H9 (cell line): Measurements from ENCODE around the gene RPL15. TPM values are rescaled to one million over a fixed set of nuclear protein-coding genes. Genes with fewer than 3 reads are reported as not detected.
"Not testable (repeated sequence)": the region's sequence is repeated elsewhere in the genome, so short reads cannot be mapped to it uniquely, and the experiment has no call there.

Experiments
- DNase-seq: peaks from one replicate; pipeline ENCODE4 v3.0.0-alpha.2; 2017
- H2AFZ ChIP-seq: one replicate; pipeline ENCODE4 v1.6.1; 2013; ENCODE audit warnings: mild to moderate bottlenecking, low read length, control low read depth, moderate library complexity
- H2AK5ac ChIP-seq: 2 replicates; pipeline ENCODE4 v1.6.1; 2013; ENCODE audit warnings: low read length, control low read depth, mixed read lengths; ENCODE audit not compliant: insufficient read length
- H2BK120ac ChIP-seq: one replicate; pipeline ENCODE4 v1.6.1; 2013; ENCODE audit warnings: low read depth, mild to moderate bottlenecking, low read length, control low read depth, inconsistent platforms; ENCODE audit not compliant: poor library complexity, severe bottlenecking
- H2BK12ac ChIP-seq: 2 replicates; pipeline ENCODE4 v1.6.1; 2013; ENCODE audit warnings: low read length, control low read depth, mixed read lengths, low read depth; ENCODE audit not compliant: insufficient read length
- H2BK15ac ChIP-seq: 2 replicates; pipeline ENCODE4 v1.6.1; 2013; ENCODE audit warnings: low read depth, low read length, control low read depth
- H2BK20ac ChIP-seq: one replicate; pipeline ENCODE4 v1.6.1; 2013; ENCODE audit warnings: low read depth, mild to moderate bottlenecking, low read length, control low read depth, inconsistent platforms; ENCODE audit not compliant: poor library complexity, severe bottlenecking
- H2BK5ac ChIP-seq: 2 replicates; pipeline ENCODE4 v1.6.1; 2013; ENCODE audit warnings: low read length, control low read depth, mixed read lengths; ENCODE audit not compliant: insufficient read length
- H3K14ac ChIP-seq: 2 replicates; pipeline ENCODE4 v1.6.1; 2013; ENCODE audit warnings: low read length, control low read depth; ENCODE audit not compliant: insufficient read depth
- H3K18ac ChIP-seq: 2 replicates; pipeline ENCODE4 v1.6.1; 2013; ENCODE audit warnings: low read depth, mild to moderate bottlenecking, mixed read lengths, low read length, control low read depth; ENCODE audit not compliant: insufficient read length
- H3K23ac ChIP-seq: 2 replicates; pipeline ENCODE4 v1.6.1; 2013; ENCODE audit warnings: low read length, control low read depth, mixed read lengths, low read depth; ENCODE audit not compliant: insufficient read length
- H3K23me2 ChIP-seq: 2 replicates; pipeline ENCODE4 v1.6.1; 2013; ENCODE audit warnings: low read depth, mild to moderate bottlenecking, mixed read lengths, low read length, control low read depth; ENCODE audit not compliant: insufficient read length, poor library complexity, severe bottlenecking
- H3K27ac ChIP-seq: 2 replicates; pipeline ENCODE4 v1.5.1; 2013; ENCODE audit warnings: low read length, control low read depth, mixed read lengths, low read depth; ENCODE audit not compliant: insufficient read length
- H3K27me3 ChIP-seq: 2 replicates; pipeline ENCODE4 v1.6.1; 2013; ENCODE audit warnings: low read length, control low read depth, inconsistent platforms; ENCODE audit not compliant: insufficient read depth
- H3K4ac ChIP-seq: 2 replicates; pipeline ENCODE4 v1.6.1; 2013; ENCODE audit warnings: low read depth, mild to moderate bottlenecking, control low read depth, inconsistent platforms, low read length, moderate library complexity
- H3K4me1 ChIP-seq: 2 replicates; pipeline ENCODE4 v1.6.1; 2013; ENCODE audit warnings: low read length, control low read depth, inconsistent platforms; ENCODE audit not compliant: insufficient read depth
- H3K4me2 ChIP-seq: 2 replicates; pipeline ENCODE4 v1.6.1; 2013; ENCODE audit warnings: low read length, control low read depth, mixed read lengths; ENCODE audit not compliant: insufficient read length, insufficient read depth
- H3K56ac ChIP-seq: 2 replicates; pipeline ENCODE4 v1.6.1; 2013; ENCODE audit warnings: low read depth, mild to moderate bottlenecking, mixed read lengths, low read length, control low read depth; ENCODE audit not compliant: insufficient read length
- H3K79me1 ChIP-seq: 2 replicates; pipeline ENCODE4 v1.6.1; 2013; ENCODE audit warnings: low read depth, mild to moderate bottlenecking, moderate library complexity, low read length, control low read depth, inconsistent platforms; ENCODE audit not compliant: insufficient read depth, poor library complexity, severe bottlenecking
- H3K79me2 ChIP-seq: 2 replicates; pipeline ENCODE4 v1.6.1; 2013; ENCODE audit warnings: low read length, control low read depth, inconsistent platforms; ENCODE audit not compliant: insufficient read depth
- H3K9ac ChIP-seq: 2 replicates; pipeline ENCODE4 v1.6.1; 2013; ENCODE audit warnings: low read length, control low read depth, mixed read lengths; ENCODE audit not compliant: insufficient read length; ENCODE audit errors: extremely low read depth
- H3K9me3 ChIP-seq: one replicate; pipeline ENCODE4 v1.6.1; 2013; ENCODE audit warnings: low read depth, low read length, inconsistent platforms; ENCODE audit not compliant: control insufficient read depth
- H3T11ph ChIP-seq: one replicate; pipeline ENCODE4 v1.6.1; 2013; ENCODE audit warnings: mild to moderate bottlenecking, low read length, control low read depth, inconsistent platforms
- H4K20me1 ChIP-seq: one replicate; pipeline ENCODE4 v1.6.1; 2013; ENCODE audit not compliant: control insufficient read depth, insufficient read length, insufficient read depth
- H4K5ac ChIP-seq: 2 replicates; pipeline ENCODE4 v1.6.1; 2013; ENCODE audit warnings: low read depth, mild to moderate bottlenecking, mixed read lengths, low read length, control low read depth; ENCODE audit not compliant: insufficient read length
- H4K8ac ChIP-seq: replicated peaks from 2 replicates; pipeline ENCODE4 v1.6.1; 2013; ENCODE audit warnings: low read length, control low read depth, mixed read lengths, low read depth; ENCODE audit not compliant: insufficient read length
- H4K91ac ChIP-seq: 2 replicates; pipeline ENCODE4 v1.6.1; 2013; ENCODE audit warnings: low read depth, mild to moderate bottlenecking, moderate library complexity, mixed read lengths, low read length, control low read depth; ENCODE audit not compliant: insufficient read length
- H3K27ac Mint-ChIP-seq, 3 experiments: 2 replicates in 2 of 3; 3 replicates in 1 of 3; pipeline ENCODE4 v1.8.0; 2020 to 2021; ENCODE audit warnings: mixed read lengths in 3 of 3, mild to moderate bottlenecking in 1 of 3, moderate library complexity in 1 of 3
- H3K27me3 Mint-ChIP-seq: 2 replicates; pipeline ENCODE4 v1.8.0; 2021; ENCODE audit warnings: low read depth, mild to moderate bottlenecking, moderate library complexity, mixed read lengths
- H3K36me3 Mint-ChIP-seq, 3 experiments: 2 replicates in 2 of 3; 3 replicates in 1 of 3; pipeline ENCODE4 v1.8.0; 2020 to 2021; ENCODE audit warnings: low read depth in 3 of 3, mixed read lengths in 3 of 3; ENCODE audit not compliant: insufficient read depth in 1 of 3
- H3K4me1 Mint-ChIP-seq, 2 experiments: 2 replicates each; pipeline ENCODE4 v1.8.0; 2020; ENCODE audit warnings: mixed read lengths in 2 of 2
- H3K4me3 Mint-ChIP-seq, 2 experiments: 2 replicates in 1 of 2; 3 replicates in 1 of 2; pipeline ENCODE4 v1.8.0; 2020 to 2021; ENCODE audit warnings: mild to moderate bottlenecking in 2 of 2, mixed read lengths in 2 of 2, moderate library complexity in 1 of 2
- H3K9me3 Mint-ChIP-seq, 2 experiments: 2 replicates in 1 of 2; 3 replicates in 1 of 2; pipeline ENCODE4 v1.8.0; 2020; ENCODE audit warnings: mild to moderate bottlenecking in 2 of 2, mixed read lengths in 2 of 2, moderate library complexity in 1 of 2
- WGBS: extraction: QIAGEN DNeasy Blood & Tissue Kit; methylation state at CpG from one replicate; pipeline ENCODE4 v1.1.7; 2013; ENCODE audit warnings: missing lambda C conversion rate, low lambda C conversion rate, mixed read lengths; ENCODE audit not compliant: insufficient read length; ENCODE audit errors: extremely low coverage; 5-methylcytosine and 5-hydroxymethylcytosine counted together
- total RNA-seq: library from RNA; stranded (reverse); gene quantifications from 2 replicates; pipeline ENCODE4 v1.2.1, GENCODE V29; 2021
- TF ChIP-seq, protein P1 (sequence below): fragments of 200-600 bp; sonication (generic); conservative IDR thresholded peaks from 3 replicates; pipeline ENCODE4 v1.8.0; 2021; ENCODE audit warnings: antibody characterized with exemption, mild to moderate bottlenecking

RPL15 gene
- total RNA-seq, 1 experiment from 2014 or later = 2,794 TPM

DNA sequence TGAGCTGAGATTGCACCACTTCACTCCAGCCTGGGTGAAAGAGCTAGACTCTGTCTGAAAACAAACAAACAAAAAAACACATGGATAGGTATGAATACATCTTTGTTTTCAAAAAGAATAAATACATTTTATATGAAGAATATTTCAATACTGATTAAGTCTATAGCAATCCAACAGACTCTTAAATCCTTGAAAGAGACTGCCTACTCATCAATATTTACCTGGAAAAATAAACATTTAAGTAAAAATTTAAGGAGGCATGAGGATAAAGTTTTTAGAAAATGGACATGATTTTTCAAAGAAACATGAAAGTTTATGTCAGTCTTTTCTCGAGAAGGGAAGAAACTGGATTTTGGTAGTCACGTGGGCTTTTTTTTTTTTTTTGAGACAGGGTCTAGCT is 5.5 kb upstream of the RPL15 start:
- Histone ChIP-seq H3K27ac (no peak overlapping the region), H3K23ac (no peak overlapping the region), H2BK120ac (no peak overlapping the region), H4K20me1 (no peaks in the 10 kb centered on the region), H4K5ac (no peak overlapping the region), H2AK5ac (no peak overlapping the region), H3K23me2 (peaks cover 6% of the 10 kb centered on the region), H2AFZ (no peak overlapping the region), H3K18ac (no peak overlapping the region), H3K9me3 (no peaks in the 10 kb centered on the region), H3K4me2 (no peak overlapping the region), H2BK5ac (no peak overlapping the region), H2BK20ac (no peak overlapping the region), H3K14ac (no peak overlapping the region), H4K91ac (no peak overlapping the region), H2BK12ac (no peak overlapping the region), H3K79me1 (no peaks in the 10 kb centered on the region), H4K8ac (no peak overlapping the region), H3K27me3 (no peaks in the 10 kb centered on the region), H3K56ac (no peak overlapping the region), H3K4me1 (no peaks in the 10 kb centered on the region; the same call in 1 of the 2 replicates), H2BK15ac (no peak overlapping the region), H3K9ac (no peak overlapping the region), H3T11ph (no peak overlapping the region), H3K4ac (no peak overlapping the region), H3K79me2 (peaks cover 8% of the 10 kb centered on the region; the same call in 1 of the 2 replicates)
- no peak for DNase-seq
- Mint-ChIP-seq H3K36me3 (peaks cover 8 to 28% (median 27%) of the 10 kb centered on the region in 3 experiments; a peak in 6 of 7 replicates), H3K4me3 (no peak overlapping the region), H3K27me3 (no peaks in the 10 kb centered on the region), H3K4me1 (peaks cover 15 to 20% of the 10 kb centered on the region in 2 experiments), H3K27ac (no peak overlapping the region), H3K9me3 (no peaks in the 10 kb centered on the region)
- WGBS = no CpG with 5 or more reads among the region's 2 CpGs
- TF ChIP-seq, protein P1, sequence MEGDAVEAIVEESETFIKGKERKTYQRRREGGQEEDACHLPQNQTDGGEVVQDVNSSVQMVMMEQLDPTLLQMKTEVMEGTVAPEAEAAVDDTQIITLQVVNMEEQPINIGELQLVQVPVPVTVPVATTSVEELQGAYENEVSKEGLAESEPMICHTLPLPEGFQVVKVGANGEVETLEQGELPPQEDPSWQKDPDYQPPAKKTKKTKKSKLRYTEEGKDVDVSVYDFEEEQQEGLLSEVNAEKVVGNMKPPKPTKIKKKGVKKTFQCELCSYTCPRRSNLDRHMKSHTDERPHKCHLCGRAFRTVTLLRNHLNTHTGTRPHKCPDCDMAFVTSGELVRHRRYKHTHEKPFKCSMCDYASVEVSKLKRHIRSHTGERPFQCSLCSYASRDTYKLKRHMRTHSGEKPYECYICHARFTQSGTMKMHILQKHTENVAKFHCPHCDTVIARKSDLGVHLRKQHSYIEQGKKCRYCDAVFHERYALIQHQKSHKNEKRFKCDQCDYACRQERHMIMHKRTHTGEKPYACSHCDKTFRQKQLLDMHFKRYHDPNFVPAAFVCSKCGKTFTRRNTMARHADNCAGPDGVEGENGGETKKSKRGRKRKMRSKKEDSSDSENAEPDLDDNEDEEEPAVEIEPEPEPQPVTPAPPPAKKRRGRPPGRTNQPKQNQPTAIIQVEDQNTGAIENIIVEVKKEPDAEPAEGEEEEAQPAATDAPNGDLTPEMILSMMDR = no peak

DNA sequence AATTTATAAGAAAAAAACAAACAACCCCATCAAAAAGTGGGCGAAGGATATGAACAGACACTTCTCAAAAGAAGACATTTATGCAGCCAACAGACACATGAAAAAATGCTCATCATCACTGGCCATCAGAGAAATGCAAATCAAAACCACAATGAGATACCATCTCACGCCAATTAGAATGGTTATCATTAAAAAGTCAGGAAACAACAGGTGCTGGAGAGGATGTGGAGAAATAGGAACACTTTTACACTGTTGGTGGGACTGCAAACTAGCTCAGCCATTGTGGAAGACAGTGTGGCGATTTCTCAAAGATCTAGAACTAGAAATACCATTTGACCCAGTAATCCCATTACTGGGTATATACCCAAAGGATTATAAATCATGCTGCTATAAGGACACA is 4.6 kb upstream of the RPL15 start:
- not testable (repeated sequence) for H3K23me2 ChIP-seq, H4K91ac ChIP-seq, H3K79me2 ChIP-seq, H2BK120ac ChIP-seq, H4K8ac ChIP-seq, H2BK12ac ChIP-seq, H2AFZ ChIP-seq, H2BK20ac ChIP-seq, H3K4me3 Mint-ChIP-seq, H3K56ac ChIP-seq, H3K23ac ChIP-seq, H3K27ac ChIP-seq, H3K9me3 ChIP-seq, H3K4me2 ChIP-seq, H3K18ac ChIP-seq, H2BK15ac ChIP-seq, H3K27me3 ChIP-seq, H4K20me1 ChIP-seq, H3T11ph ChIP-seq, H2AK5ac ChIP-seq, H3K14ac ChIP-seq, H4K5ac ChIP-seq, H3K27me3 Mint-ChIP-seq, DNase-seq, H3K27ac Mint-ChIP-seq, H3K9ac ChIP-seq, H3K4me1 ChIP-seq, H3K9me3 Mint-ChIP-seq, H2BK5ac ChIP-seq, H3K4ac ChIP-seq, H3K79me1 ChIP-seq
- Mint-ChIP-seq H3K4me1 (peaks cover 15 to 20% of the 10 kb centered on the region in 2 experiments), H3K36me3 (peaks cover 8 to 31% (median 24%) of the 10 kb centered on the region in 3 experiments; a peak in 6 of 7 replicates)
- no CpG with 5 or more reads among the region's 3 CpGs for WGBS
